Gastroesophageal sphincter (tissue), 3 donors: ENCODE data around the gene SMIM14.

Source experiments
- CTCF ChIP-seq, 4 experiments: fragments of 200-600 bp in 2 of 4; fragments of 450-650 bp in 2 of 4; sonication (generic) in 1 of 4; IDR thresholded peaks; one replicate each; pipeline ENCODE4 v1.5.1; 2017 to 2019; ENCODE audit warnings: antibody characterized with exemption in 4 of 4, mild to moderate bottlenecking in 2 of 4, moderate library complexity in 2 of 4
- POLR2AphosphoS5 ChIP-seq: sonication (generic); formaldehyde crosslinking; IDR thresholded peaks from one replicate; pipeline ENCODE4 v1.6.1; 2017; ENCODE audit warnings: antibody characterized with exemption

- no peak for TF ChIP-seq CTCF (IDR thresholded peaks at IDR 0.05)
- no peak for TF ChIP-seq POLR2AphosphoS5
These were observed 105.1 kb downstream of the SMIM14 start for GRCh38 chr4:39533541-39533940.
